NB4 (cell line): ENCODE data around the gene RESF1.

Experiments
- TF ChIP-seq, protein P1 (sequence below): IDR thresholded peaks from 2 replicates; pipeline ENCODE4 v1.6.1; 2011; ENCODE audit warnings: low read depth, low read length
- TF ChIP-seq, protein P2 (sequence below): IDR thresholded peaks from one replicate; pipeline ENCODE4 v1.5.1; 2012; ENCODE audit warnings: low read depth, low read length

DNA sequence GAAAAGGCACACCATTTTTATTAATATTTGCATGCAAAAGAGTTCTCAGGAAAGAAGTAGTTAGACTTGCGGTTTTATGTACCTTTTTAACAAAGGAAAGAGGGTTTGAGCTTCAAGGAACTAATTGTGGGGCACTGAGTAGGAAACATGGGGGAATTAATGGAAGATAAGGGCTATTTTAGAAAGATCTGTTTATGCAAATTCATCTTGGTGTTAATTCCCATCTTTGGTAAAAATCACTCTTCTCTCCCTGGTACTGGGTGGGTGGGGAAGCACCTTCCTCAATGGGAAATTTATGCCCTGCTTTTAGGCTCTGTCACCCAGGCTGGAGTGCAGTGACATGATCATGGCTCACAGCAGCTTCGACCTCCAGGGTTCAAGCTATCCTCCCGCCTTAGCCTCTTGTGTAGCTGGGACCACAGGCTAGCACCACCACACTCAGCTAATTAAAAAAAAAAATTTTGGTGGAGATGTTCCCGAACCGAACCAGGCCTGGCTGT, 30.1 kb upstream of the RESF1 start:
- TF ChIP-seq, protein P1, sequence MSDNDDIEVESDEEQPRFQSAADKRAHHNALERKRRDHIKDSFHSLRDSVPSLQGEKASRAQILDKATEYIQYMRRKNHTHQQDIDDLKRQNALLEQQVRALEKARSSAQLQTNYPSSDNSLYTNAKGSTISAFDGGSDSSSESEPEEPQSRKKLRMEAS, result no peak
- TF ChIP-seq, protein P2, sequence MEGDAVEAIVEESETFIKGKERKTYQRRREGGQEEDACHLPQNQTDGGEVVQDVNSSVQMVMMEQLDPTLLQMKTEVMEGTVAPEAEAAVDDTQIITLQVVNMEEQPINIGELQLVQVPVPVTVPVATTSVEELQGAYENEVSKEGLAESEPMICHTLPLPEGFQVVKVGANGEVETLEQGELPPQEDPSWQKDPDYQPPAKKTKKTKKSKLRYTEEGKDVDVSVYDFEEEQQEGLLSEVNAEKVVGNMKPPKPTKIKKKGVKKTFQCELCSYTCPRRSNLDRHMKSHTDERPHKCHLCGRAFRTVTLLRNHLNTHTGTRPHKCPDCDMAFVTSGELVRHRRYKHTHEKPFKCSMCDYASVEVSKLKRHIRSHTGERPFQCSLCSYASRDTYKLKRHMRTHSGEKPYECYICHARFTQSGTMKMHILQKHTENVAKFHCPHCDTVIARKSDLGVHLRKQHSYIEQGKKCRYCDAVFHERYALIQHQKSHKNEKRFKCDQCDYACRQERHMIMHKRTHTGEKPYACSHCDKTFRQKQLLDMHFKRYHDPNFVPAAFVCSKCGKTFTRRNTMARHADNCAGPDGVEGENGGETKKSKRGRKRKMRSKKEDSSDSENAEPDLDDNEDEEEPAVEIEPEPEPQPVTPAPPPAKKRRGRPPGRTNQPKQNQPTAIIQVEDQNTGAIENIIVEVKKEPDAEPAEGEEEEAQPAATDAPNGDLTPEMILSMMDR, result no peak
